K562 (cell line): ENCODE data around the gene RNF150.

Experiments
- BDP1 ChIP-seq: IDR thresholded peaks from 3 replicates; pipeline ENCODE4 v1.6.1; 2011; ENCODE audit not compliant: insufficient read length, insufficient read depth
- CSDE1 ChIP-seq, 2 experiments: fragments of 450-650 bp; IDR thresholded peaks; 2 replicates each; pipeline ENCODE4 v1.6.1; 2016; ENCODE audit warnings: mild to moderate bottlenecking in 1 of 2
- CTCF ChIP-seq, 3 experiments: IDR thresholded peaks in 2 of 3; conservative IDR thresholded peaks in 1 of 3; 2 replicates each; pipeline ENCODE4 v1.5.1; 2011 to 2012; ENCODE audit warnings: low read length in 3 of 3, mild to moderate bottlenecking in 3 of 3, control low read depth in 2 of 3, improper control_type of control experiment in 1 of 3, inconsistent platforms in 1 of 3, low read depth in 1 of 3, mixed read lengths in 1 of 3, moderate library complexity in 1 of 3; ENCODE audit not compliant: insufficient read depth in 2 of 3
- MAFG ChIP-seq: fragments of 450-650 bp; conservative IDR thresholded peaks from 2 replicates; pipeline ENCODE4 v1.6.1; 2016; ENCODE audit warnings: missing genetic modification characterization, missing compliant biosample characterization
- SREBF1 ChIP-seq: fragments of 150-350 bp; IDR thresholded peaks from 2 replicates; pipeline ENCODE4 v1.6.1; 2014; ENCODE audit warnings: antibody characterized with exemption, low read depth, low read length, borderline replicate concordance
- TARDBP ChIP-seq: fragments of 450-650 bp; IDR thresholded peaks from 2 replicates; pipeline ENCODE4 v1.6.1; 2016
- ZNF512 ChIP-seq: IDR thresholded peaks from 2 replicates; pipeline ENCODE4 v1.6.1; 2016; ENCODE audit warnings: missing genetic modification characterization, missing compliant biosample characterization

- TF ChIP-seq CTCF (IDR thresholded peaks at IDR 0.05 in 2 of 3, conservative IDR thresholded peaks at IDR 0.05 in 1 of 3; ENCODE audit: insufficient read depth in 2 of 3, low read depth in 1 of 3, low read length in 3 of 3) (no peak), ZNF512 (tag) (no peak), SREBF1 (no peak), TARDBP (no peak), CSDE1 (IDR thresholded peaks at IDR 0.05) (no peak), BDP1 (no peak), MAFG (no peak)
Measured at GRCh38 chr4:140986045-140986444, 147.2 kb downstream of the RNF150 start.
